Astrocyte (in vitro differentiated cells and primary cell): ENCODE data around the gene GRIK5.

Source experiments
- EZH2 ChIP-seq: IDR thresholded peaks from 2 replicates; pipeline ENCODE4 v1.6.1; 2012; ENCODE audit warnings: mild to moderate bottlenecking, low read length, inconsistent platforms; ENCODE audit not compliant: insufficient read depth
- TF ChIP-seq, protein P1 (sequence below): IDR thresholded peaks from 2 replicates; pipeline ENCODE4 v1.5.1; 2011; ENCODE audit warnings: low read depth, mild to moderate bottlenecking, inconsistent platforms, low read length, moderate library complexity; ENCODE audit not compliant: insufficient read depth

DNA sequence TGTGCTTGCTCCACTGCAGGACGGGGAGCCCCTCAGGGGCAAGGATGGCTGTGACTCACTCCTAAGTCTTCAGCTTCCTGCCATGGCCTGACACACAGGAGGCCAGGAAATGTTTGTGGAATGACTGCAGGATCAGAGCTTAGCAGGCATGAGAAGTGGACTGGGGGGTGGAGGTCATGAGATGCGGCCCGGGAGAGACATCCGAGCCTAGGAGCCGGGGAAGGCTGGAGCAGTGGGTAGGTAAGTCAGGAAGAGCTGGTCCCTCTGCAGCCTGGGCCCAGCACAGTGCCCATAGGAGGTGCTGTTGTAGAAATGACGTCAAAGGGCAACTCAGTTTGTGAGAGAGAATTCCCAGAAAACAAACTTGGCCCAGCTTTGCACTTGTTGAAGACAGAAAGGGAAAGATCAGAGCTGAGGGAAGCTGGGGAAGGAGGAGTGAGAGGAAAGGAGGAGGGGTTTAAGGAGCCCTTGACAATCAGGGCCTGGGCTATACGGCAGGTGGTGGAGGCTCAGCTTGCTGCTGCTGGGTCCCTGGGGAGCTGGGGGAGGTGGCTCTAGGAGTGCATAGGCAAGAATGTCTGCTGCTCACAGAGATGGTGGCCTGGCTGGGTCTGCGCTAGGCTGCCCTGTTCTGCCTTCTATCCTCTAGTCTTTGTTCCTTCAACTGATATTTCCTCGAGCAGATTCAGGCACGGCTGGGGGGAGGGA is 43.8 kb upstream of the GRIK5 start:
- TF ChIP-seq, protein P1, sequence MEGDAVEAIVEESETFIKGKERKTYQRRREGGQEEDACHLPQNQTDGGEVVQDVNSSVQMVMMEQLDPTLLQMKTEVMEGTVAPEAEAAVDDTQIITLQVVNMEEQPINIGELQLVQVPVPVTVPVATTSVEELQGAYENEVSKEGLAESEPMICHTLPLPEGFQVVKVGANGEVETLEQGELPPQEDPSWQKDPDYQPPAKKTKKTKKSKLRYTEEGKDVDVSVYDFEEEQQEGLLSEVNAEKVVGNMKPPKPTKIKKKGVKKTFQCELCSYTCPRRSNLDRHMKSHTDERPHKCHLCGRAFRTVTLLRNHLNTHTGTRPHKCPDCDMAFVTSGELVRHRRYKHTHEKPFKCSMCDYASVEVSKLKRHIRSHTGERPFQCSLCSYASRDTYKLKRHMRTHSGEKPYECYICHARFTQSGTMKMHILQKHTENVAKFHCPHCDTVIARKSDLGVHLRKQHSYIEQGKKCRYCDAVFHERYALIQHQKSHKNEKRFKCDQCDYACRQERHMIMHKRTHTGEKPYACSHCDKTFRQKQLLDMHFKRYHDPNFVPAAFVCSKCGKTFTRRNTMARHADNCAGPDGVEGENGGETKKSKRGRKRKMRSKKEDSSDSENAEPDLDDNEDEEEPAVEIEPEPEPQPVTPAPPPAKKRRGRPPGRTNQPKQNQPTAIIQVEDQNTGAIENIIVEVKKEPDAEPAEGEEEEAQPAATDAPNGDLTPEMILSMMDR: peak; percentile 24
- TF ChIP-seq EZH2: no peak
